ENCODE data around the gene FOXP1.

The FOXP1 gene

DNA sequence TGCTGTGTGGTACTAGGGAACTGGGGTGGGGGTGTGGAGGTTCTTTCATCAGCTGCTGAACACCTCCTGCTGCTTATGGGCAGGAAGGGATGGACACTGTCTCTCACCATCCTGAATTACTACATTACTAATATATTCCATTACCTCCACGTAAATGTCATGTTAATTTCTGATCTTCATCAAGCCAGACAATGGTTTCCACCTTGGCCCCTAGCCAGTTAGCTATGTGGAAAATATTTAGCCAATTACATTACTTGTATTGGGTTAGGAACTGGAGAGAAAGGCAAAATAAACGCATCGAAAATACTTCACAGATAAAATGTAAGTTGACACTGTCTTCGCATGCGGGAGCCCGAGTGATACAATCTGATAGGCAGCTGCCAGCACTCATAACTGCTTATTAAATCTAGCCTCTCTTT, 95.1 kb downstream of the FOXP1 start:
- DNase-seq (ENCODE audit: low read depth in 3 of 3, low spot score in 1 of 3): no peak

DNA sequence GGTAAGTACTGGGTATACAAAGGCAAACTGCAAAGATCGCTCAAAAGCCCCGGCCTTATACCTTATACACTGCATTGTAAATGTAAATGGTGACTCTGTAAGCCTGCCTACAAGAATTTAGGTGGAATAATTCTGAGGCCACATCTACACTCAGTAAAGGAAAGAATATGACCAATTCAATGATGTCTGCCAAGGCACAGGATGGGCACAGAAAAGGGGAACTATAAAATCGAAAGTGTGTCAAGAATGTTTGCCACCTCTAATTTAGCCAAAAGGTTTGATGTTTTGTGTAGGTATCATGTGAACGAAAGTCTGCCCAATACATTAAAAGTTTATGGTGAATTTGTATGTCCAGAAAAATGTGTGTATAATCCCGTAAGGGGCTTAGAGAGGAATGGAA, 96.1 kb downstream of the FOXP1 start:
- no peak for DNase-seq (ENCODE audit: low read depth in 3 of 3, low spot score in 1 of 3)

DNA sequence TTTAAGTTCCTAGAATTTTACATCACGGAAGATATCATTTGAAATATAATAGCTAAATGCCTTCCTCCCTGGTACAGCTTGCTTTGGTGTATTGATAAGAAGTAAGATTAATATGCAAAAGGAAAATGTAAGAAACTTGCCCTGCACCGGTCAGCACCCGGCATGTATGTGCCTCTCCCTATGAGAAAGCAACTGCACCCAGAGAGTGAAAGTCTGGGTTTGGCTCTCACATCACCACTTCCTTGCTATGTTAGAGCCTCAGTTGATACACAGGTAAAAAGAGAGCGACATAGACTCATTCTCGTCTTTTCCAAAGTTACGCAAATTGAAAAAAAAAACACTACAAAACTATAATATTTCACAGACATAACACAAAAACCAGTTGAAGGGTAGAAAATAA, 96.7 kb downstream of the FOXP1 start:
- no peak for DNase-seq (ENCODE audit: low read depth in 3 of 3, low spot score in 1 of 3)

DNA sequence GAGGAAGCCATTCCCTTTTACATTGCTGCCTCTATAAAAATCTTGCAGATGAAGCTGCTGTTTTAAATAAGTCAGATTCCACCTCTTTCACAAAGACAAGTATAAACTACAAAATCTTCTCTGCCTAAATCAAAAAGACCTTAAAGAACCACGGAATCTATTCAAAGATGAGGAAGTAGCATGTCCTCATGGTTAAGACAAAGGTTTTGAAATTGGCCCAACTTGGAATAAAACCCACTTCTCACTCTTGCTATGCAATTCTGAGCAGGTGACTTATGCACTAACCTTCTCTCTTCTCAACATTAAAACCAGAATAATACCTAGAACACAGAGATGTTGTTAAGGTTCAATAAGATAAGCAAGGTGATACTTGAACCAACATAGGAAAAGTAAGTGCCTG, 97.6 kb downstream of the FOXP1 start:
- no peak for DNase-seq (ENCODE audit: low read depth in 3 of 3, low spot score in 1 of 3)

DNA sequence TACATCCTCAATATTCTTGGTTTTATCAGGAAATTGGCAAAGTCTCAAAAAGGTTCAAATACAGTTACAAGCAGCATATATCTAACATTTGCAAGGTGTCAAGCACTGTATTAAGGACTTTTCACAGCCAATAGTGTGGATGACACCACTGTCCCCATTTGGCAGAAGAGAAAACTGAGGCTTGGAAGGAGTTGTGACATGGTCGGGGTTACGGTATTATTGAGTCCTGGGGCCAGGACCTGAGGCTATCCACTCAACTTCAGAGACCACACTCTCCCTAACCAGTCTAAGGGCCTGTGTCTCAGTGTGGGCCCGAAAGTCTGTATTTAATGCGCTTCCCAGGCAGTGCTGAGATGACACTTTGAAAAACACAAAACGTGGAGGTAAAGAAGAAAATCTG, 99.1 kb downstream of the FOXP1 start:
- no peak for DNase-seq (ENCODE audit: low read depth in 3 of 3, low spot score in 1 of 3)

DNA sequence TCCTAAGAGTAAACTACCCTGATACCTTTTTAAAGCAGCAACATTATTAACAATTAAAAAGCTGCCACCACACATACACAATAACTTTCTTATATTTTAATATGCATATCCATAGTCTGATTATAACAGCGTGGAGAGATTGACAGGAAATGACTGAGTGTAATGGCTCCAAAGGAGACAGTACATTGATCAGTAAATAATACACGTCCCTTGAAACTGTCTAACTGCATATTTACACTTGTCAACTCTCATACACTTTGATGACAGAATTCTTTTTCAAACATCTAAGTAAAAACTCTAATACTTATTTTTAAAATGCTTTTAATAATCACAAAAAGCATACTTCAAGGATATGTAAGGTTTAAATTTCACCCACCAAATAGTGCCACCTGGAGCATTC, 99.5 kb downstream of the FOXP1 start:
- DNase-seq (ENCODE audit: low read depth in 3 of 3, low spot score in 1 of 3): no peak

DNA sequence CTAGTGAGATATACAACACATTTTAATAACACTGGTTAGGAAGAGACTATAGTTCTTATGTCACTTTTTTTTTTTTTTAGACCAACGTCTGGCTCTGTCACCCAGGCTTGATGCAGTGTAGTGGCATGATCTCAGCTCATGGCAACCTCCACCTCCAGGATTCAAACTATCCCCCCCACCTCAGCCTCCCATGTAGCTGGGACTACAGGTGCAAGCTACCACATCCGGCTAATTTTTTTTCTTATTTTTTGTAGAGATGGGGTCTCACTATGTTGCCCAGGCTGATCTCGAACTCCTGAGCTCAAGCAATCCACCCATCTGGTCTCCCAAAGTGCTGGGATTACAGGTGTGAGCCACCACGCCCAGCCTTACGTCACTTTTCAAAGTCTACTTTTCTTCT, 100.8 kb downstream of the FOXP1 start:
- DNase-seq (ENCODE audit: low read depth in 3 of 3, low spot score in 1 of 3): no peak

DNA sequence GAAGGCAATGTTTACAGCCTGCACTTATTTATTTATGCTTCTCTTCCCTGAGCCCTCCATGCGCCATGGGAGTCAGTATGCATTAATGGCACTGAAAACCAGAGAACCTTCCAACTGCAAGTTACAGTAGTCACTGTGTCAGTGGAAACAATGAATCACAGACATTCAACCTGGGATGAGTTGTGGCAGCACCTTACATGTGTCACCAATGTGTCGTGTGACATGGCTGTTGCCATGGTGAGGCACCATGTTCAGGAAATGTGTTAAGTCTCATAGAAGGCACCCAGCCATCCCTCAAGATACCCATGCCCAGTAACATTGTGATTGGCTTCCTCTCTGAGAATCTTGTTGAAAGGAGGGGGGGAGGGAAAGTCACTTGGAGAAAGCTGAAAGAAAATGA, 105.0 kb downstream of the FOXP1 start:
- DNase-seq (ENCODE audit: low read depth in 3 of 3, low spot score in 1 of 3): peak in 2 of 3 donors; percentile 26 to 41

DNA sequence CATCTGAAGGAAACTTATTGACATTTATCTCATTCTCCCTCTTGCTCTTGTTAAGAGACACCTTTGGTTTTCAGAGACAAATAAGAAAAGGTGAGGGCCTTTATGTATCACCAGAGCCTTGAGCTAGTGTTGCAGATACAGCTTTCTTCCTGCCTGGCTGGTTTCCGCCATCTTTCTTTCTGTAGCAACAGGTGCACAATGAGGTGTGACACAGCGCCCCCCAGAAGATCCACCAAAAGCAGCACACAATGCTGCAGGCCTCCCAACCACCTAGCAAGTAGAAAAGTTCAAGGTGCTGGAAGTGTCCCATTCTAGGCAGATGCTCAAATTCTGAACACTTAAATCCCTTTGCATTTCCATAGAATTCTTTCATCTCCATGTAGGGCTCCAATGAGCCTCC, 106.6 kb downstream of the FOXP1 start:
- DNase-seq (ENCODE audit: low read depth in 3 of 3, low spot score in 1 of 3): no peak

DNA sequence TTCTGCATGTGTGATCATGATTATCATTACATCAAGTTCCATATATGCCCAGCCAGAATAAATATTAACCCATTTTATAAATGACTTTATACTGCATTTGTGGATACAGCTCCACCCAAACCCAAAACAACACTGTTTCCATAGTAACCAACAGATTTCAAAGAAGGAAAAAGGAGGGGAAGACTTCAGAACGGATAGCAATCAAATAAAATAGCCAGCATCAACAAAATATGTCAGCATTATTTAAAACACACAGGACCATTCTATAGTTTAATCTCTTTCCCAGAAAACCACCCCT, 114.4 kb downstream of the FOXP1 start:
- DNase-seq (ENCODE audit: low read depth in 3 of 3, low spot score in 1 of 3): no peak

DNA sequence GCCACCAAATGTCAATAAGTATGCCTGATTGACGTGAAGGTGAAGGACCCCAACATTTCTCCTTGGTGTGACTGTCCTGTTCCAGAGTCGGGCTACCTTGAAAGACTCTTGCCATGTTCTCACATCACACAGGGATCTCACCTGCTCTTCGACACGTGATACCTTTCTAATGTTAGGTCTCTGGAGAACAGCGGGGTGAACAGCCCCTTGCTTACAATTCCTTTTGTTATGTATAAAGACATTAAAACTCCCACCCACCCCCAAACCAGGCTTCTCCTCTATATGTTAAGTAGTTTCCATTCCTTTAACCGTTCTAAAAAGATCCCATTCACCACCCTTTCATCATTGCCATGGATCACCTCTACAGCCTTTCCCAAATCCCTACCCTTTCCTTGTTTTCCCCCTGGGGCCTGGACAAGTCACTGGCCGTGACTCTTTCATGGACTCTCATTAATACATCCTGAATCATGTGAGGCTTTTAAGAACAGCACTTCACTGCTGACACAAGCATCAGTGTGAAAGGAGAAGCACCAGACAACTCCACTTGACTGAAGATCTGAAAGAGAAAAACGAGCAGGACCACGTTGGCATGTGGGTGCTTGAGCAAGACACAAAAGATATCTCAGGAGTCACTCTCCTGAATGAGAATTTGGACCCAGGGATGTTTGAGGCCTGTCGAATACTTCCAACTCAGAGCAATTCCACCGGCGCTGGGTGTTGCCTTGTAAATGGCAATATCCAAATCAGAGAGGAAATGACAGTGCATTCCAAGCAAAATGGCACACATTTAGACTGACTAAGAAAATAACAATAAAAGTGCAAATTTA, 115.0 kb downstream of the FOXP1 start:
- DNase-seq (ENCODE audit: low read depth in 3 of 3, low spot score in 1 of 3): no peak

DNA sequence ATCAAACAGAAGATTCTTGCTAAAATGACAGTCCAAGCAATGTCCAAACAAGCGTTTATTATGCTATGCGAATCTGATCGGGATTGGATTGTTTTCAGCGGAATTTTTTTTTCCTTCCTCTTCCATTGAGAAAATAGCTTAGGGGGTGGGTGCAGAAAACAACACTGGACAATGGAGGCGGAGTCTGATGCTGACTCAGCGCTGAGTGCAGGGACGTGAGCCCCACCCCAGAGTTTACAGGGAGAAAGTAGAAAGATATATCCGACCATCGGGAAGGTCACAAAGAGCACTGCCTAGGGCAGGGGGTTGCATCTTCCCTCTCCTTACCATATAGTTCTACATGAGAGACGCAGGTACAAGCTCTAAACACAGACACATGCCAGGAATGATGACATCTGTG, 117.0 kb downstream of the FOXP1 start:
- DNase-seq (ENCODE audit: low read depth in 3 of 3, low spot score in 1 of 3): no peak

DNA sequence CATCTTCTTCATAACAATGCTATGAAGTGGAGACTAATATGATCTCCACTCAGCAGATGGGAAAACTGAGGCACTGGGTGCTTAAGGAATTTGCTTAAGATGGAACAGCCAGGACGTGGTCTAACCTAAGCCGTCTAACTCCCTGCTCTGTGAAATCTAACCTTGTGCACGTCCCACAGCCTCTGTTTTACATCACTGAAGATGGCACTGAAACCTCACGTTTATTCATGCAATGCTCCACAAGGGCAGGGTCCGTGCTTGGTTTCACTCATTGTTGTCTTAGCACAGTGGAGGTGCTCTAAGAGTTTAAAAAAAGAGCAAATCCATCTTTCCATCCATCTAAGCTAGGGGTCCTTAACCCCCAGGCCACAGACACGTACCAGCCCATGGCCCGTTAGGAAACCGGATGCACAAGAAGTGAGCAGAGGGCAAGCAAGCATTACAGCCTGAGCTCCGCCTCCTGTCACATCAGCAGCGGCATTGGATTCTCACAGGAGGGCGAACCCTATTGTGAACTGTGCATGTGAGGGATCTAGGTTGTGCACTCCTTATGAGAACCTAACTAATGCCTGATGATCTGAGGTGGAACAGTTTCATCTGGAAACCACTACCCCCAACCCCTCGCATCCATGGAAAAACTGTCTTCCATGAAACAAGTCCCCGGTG, 118.0 kb downstream of the FOXP1 start:
- DNase-seq (ENCODE audit: low read depth in 3 of 3, low spot score in 1 of 3): no peak

DNA sequence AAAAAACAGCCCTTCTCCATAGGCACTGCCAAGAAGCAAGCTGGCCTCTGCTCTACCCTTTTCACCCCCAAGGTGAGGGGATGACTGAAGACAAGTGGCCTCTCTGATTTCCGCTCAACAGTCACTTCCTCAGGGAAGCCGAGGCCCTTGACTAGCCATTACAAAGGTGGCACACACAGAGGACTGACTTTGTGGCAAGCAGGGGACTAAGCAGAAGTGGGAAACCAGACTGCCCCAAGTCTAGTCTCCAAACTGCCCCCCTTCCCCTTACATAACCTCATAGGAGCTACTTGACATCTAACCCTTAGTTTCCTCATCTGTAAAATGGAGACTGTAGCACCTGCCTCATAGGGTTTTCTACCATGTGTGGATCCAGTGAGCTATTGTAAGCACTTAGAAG, 118.9 kb downstream of the FOXP1 start:
- no peak for DNase-seq (ENCODE audit: low read depth in 3 of 3, low spot score in 1 of 3)

DNA sequence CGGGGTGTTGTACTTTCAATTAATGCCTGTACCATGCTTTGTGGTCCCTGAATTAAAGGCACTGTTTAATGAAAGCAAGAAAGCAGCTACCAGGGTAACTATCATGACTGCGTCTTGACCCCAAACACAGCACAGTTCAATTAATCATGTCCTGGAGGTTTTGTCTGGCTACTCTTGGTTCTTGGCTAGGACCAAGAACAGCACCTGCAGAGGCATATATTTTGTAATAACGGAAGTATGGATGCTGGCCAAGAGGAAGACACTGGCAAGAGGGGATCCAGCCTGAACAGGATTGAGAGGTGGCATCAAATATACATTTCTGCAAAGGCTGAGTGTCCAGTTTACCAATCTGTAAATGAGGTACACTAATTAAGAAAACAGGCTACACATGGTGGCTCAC, 119.9 kb downstream of the FOXP1 start:
- no peak for DNase-seq (ENCODE audit: low read depth in 3 of 3, low spot score in 1 of 3)

DNA sequence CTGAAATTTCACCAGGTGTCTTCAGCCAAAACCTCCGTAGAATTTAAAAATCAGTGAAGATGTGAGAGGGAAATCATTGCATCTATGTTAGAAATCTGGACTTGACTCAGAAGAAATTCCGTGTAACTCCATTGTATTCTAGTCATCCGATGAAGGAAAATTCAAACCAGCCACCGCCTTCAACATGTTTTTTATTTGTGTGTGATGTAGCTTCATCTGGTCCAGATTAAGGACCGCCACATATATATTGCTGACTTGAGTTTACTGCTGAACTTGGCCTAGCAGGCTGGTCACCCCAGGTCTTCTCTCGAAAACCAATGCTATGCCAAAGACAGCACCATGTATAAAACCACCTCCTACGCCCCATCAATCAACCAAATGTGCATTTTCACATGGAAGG, 120.9 kb downstream of the FOXP1 start:
- DNase-seq (ENCODE audit: low read depth in 3 of 3, low spot score in 1 of 3): no peak

DNA sequence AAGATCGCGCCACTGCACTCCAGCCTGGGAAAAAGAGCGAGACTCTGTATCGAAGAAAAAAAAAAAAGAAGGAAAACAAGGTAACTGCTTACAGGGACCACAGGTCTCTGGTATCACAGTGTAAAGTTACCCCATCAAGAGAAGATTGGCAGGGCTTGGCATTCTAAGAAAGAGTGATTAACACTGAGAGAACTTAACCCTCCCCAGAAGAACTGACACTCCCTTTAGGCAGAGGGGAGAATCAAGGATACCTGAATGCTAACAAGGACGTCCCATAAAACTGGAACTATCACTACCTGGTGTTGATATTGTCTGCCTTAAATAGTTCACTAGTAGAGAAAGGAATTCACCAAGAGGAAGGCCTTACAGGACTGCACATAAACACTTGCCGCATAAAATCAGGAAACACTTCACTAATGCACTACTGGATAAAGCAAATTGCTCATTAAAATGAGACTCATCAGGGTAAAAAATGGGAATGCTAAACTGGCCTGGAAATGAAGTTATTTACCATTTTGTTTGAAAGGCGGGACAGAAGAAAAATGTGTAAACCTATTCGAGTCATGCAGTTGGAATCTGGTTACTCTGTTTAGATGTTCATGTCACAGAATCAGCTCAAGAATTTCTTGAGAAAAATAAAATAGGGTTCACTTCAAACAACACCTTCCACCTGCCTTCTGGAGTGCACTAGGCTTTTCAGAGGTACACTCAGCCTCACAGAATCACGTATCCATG, 121.6 kb downstream of the FOXP1 start:
- DNase-seq (ENCODE audit: low read depth in 3 of 3, low spot score in 1 of 3): no peak

DNA sequence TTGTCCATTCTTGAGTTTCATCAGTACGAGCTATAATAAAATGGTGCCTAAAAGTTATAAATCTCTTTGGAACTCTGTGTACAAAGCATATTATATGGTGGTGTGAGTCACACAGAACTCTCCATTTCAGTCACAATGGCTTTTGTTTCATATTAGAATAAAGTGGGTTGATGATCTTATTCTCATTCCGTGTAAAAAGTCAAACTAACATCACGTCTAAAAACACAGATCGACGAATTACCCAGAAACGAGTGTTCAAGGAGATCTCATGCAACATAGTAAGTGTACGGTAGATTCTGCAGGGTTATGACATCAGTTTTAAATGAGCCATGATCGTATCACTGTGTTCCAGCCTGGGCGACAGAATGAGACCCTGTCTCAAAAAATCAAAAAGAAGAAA, 122.4 kb downstream of the FOXP1 start:
- DNase-seq (ENCODE audit: low read depth in 3 of 3, low spot score in 1 of 3): no peak

DNA sequence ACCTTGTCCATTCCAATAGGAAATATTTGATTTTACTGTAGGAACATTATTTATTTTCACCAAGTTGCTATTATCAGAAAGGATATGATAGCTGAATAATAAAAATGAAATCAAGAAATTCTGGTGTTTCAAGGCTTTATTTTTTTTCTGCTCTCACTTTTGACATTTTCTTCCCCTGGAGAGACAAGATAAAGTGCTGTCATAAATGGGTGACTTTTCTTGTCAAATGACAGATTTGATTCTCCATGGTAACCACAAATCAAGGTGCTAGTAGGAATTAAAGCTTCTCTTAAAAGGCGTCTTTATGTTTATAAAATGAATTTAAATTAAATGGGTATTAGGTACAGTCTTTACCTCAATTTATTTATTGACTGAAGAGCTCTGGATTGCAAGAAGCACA, 124.6 kb downstream of the FOXP1 start:
- no peak for DNase-seq (ENCODE audit: low read depth in 3 of 3, low spot score in 1 of 3)

DNA sequence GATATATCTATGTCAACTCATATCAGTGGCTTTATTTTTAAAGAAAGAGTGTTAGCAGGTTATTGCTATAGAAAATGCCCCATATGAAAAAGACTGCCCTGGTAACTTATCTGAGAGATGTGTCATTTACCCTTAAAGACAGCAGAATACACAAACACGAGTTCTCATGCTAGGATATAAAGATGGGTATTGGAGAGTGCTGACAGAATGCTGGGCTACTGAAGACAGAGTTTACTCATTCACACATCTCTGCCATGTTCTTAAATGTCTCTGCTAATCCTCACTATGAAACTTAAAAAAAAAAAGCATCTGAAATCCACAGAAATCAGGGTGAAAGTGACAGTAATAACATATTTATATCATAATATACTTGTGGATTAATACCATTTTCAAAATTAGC, 126.7 kb downstream of the FOXP1 start:
- DNase-seq (ENCODE audit: low read depth in 3 of 3, low spot score in 1 of 3): no peak

DNA sequence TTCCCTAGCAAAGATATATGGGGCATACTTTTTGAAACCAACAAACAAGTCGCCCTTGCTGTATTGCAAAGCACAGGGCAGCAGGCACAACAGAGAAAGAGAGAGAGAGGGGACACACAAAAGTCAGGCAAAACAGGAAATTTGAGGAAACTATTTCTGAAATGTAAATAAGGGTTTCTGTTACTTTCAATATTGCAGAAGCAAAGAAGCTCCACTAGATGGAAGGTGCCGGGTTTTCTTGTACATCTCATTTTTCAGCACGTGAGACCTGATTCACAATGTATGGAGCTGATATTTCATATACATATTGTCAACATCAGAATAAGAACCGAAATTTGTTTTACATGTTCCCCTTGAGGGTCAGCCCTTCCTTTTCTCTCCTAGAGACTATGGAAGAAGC, 127.4 kb downstream of the FOXP1 start:
- DNase-seq (ENCODE audit: low read depth in 3 of 3, low spot score in 1 of 3): no peak
